ENCODE results near the gene PEX3. TPM values are rescaled to one million over a fixed set of nuclear protein-coding genes. Genes with fewer than 3 reads are reported as not detected.

The PEX3 gene
- total and polyA plus RNA-seq, 2 experiments from 2014 or later, result 13.8 to 19.4 TPM

- peaks cover 31% of the 10 kb centered on the region for H3K4me1 Mint-ChIP-seq
- ATAC-seq, result no peak
Measured at GRCh38 chr6:143515061-143515760, 64.6 kb downstream of the PEX3 start.

More at GRCh38 chr6:143515061-143515760, 64.6 kb downstream of the PEX3 start:
- Histone ChIP-seq H3F3A (replicated peaks; ENCODE audit: low read depth) (no peaks in the 10 kb centered on the region), H3K36me3 (ENCODE audit: insufficient read depth) (no peaks in the 10 kb centered on the region), H2AFZ (no peak overlapping the region), H4K20me1 (replicated peaks; ENCODE audit: insufficient read depth) (no peaks in the 10 kb centered on the region; the same call in 1 of the 2 replicates), H3K4me1 (ENCODE audit: insufficient read depth) (peaks cover 20% of the 10 kb centered on the region), H3K27me3 (ENCODE audit: insufficient read depth) (peaks cover 50% of the 10 kb centered on the region), H3K9me2 (ENCODE audit: insufficient read depth) (peaks cover 7% of the 10 kb centered on the region; the same call in 1 of the 2 replicates), H3K4me3 (no peak overlapping the region), H3K4me2 (no peak overlapping the region), H3K79me2 (replicated peaks; ENCODE audit: insufficient read depth) (peaks cover 9% of the 10 kb centered on the region), H3K27ac (ENCODE audit: low read depth) (no peak overlapping the region)
- DNase-seq (ENCODE audit: low spot score), result no peak
- Mint-ChIP-seq H3K4me3 (no peak overlapping the region), H3K36me3 (ENCODE audit: low read depth) (peaks cover 8% of the 10 kb centered on the region; the same call in 1 of the 3 replicates), H3K27me3 (ENCODE audit: insufficient read depth, low read depth, poor library complexity) (peaks cover 28% of the 10 kb centered on the region), H3K9me3 (peaks cover 4% of the 10 kb centered on the region; the same call in 1 of the 3 replicates), H3K27ac (no peak overlapping the region)
- TF ChIP-seq, protein P1, sequence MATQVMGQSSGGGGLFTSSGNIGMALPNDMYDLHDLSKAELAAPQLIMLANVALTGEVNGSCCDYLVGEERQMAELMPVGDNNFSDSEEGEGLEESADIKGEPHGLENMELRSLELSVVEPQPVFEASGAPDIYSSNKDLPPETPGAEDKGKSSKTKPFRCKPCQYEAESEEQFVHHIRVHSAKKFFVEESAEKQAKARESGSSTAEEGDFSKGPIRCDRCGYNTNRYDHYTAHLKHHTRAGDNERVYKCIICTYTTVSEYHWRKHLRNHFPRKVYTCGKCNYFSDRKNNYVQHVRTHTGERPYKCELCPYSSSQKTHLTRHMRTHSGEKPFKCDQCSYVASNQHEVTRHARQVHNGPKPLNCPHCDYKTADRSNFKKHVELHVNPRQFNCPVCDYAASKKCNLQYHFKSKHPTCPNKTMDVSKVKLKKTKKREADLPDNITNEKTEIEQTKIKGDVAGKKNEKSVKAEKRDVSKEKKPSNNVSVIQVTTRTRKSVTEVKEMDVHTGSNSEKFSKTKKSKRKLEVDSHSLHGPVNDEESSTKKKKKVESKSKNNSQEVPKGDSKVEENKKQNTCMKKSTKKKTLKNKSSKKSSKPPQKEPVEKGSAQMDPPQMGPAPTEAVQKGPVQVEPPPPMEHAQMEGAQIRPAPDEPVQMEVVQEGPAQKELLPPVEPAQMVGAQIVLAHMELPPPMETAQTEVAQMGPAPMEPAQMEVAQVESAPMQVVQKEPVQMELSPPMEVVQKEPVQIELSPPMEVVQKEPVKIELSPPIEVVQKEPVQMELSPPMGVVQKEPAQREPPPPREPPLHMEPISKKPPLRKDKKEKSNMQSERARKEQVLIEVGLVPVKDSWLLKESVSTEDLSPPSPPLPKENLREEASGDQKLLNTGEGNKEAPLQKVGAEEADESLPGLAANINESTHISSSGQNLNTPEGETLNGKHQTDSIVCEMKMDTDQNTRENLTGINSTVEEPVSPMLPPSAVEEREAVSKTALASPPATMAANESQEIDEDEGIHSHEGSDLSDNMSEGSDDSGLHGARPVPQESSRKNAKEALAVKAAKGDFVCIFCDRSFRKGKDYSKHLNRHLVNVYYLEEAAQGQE (IDR thresholded peaks at IDR 0.05; ENCODE audit: unreplicated experiment), result no peak
- TF ChIP-seq STAT1 (IDR thresholded peaks at IDR 0.05; ENCODE audit: unreplicated experiment) (no peak), POLR2AphosphoS5 (IDR thresholded peaks at IDR 0.05; ENCODE audit: low read depth) (no peak), JUNB (IDR thresholded peaks at IDR 0.05; ENCODE audit: unreplicated experiment) (no peak), ZNF331 (CRISPR knock-in tag; IDR thresholded peaks at IDR 0.05; ENCODE audit: low read depth) (no peak), ZNF114 (CRISPR knock-in tag; IDR thresholded peaks at IDR 0.05) (no peak), EZH2 (IDR thresholded peaks at IDR 0.05; ENCODE audit: low read depth, unreplicated experiment) (no peak), EZH2phosphoT487 (IDR thresholded peaks at IDR 0.05; ENCODE audit: unreplicated experiment) (no peak), CTCF (conservative IDR thresholded peaks at IDR 0.05; ENCODE audit: low read depth in 2 of 2) (no peak), CREB1 (CRISPR knock-in tag; IDR thresholded peaks at IDR 0.05; ENCODE audit: low read depth) (no peak), NANOG (IDR thresholded peaks at IDR 0.05; ENCODE audit: borderline replicate concordance) (no peak), ZNF462 (CRISPR knock-in tag; IDR thresholded peaks at IDR 0.05) (no peak)
- TF ChIP-seq, protein P2, sequence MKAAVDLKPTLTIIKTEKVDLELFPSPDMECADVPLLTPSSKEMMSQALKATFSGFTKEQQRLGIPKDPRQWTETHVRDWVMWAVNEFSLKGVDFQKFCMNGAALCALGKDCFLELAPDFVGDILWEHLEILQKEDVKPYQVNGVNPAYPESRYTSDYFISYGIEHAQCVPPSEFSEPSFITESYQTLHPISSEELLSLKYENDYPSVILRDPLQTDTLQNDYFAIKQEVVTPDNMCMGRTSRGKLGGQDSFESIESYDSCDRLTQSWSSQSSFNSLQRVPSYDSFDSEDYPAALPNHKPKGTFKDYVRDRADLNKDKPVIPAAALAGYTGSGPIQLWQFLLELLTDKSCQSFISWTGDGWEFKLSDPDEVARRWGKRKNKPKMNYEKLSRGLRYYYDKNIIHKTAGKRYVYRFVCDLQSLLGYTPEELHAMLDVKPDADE (IDR thresholded peaks at IDR 0.05), result no peak
